SK-N-SH (cell line): Measurements from ENCODE around the gene GPT2.

ENCODE experiments used
- CTCF ChIP-seq: fragments of 200-600 bp; sonication (generic); IDR thresholded peaks from 2 replicates; pipeline ENCODE4 v1.6.1; 2017; ENCODE audit warnings: antibody characterized with exemption, mild to moderate bottlenecking, moderate library complexity
- PBX3 ChIP-seq: IDR thresholded peaks from 2 replicates; pipeline ENCODE4; 2012

- no peak for TF ChIP-seq CTCF
- no peak for TF ChIP-seq PBX3
Observed at GRCh38 chr16:46858151-46858550, 26.0 kb upstream of the GPT2 start.
